Measurements from ENCODE around the gene OTOG.

- TF ChIP-seq POLR2A (IDR thresholded peaks at IDR 0.05) (no peak), EP300 (IDR thresholded peaks at IDR 0.05) (no peak)
- TF ChIP-seq, protein P1, sequence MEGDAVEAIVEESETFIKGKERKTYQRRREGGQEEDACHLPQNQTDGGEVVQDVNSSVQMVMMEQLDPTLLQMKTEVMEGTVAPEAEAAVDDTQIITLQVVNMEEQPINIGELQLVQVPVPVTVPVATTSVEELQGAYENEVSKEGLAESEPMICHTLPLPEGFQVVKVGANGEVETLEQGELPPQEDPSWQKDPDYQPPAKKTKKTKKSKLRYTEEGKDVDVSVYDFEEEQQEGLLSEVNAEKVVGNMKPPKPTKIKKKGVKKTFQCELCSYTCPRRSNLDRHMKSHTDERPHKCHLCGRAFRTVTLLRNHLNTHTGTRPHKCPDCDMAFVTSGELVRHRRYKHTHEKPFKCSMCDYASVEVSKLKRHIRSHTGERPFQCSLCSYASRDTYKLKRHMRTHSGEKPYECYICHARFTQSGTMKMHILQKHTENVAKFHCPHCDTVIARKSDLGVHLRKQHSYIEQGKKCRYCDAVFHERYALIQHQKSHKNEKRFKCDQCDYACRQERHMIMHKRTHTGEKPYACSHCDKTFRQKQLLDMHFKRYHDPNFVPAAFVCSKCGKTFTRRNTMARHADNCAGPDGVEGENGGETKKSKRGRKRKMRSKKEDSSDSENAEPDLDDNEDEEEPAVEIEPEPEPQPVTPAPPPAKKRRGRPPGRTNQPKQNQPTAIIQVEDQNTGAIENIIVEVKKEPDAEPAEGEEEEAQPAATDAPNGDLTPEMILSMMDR (IDR thresholded peaks at IDR 0.05): no peak
Measured at GRCh38 chr11:17543041-17543440, 4.0 kb upstream of the OTOG start.

Measured in ovary (tissue), 3 donors.